Embryonic facial prominence (tissue), 1 donor: ENCODE measurements around the gene PHKA2.

ENCODE experiments used
- DNase-seq: peaks from one replicate; pipeline ENCODE4 v3.0.0-alpha.2; 2016; ENCODE audit errors: extremely low spot score

The PHKA2 gene

DNA sequence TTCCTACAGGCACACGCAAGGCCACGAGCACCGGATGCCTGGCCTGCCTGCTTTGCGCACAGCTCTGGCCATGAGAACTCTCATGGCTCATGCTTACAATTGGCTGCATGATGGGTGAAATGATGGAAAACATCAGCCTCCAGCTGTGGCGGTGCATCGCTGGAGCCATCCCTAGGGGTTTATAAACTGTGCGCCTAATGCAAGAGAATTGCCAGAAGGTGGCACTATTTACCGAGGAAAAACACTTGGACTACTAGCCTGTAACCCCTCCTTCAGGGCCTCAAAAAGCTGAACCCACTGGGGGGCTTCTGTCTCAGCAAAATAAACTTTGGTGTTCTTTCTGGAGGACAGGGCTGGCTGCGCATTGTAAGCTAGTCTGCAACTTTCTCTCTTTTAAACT, 51.9 kb downstream of the PHKA2 start:
- no peak for DNase-seq

DNA sequence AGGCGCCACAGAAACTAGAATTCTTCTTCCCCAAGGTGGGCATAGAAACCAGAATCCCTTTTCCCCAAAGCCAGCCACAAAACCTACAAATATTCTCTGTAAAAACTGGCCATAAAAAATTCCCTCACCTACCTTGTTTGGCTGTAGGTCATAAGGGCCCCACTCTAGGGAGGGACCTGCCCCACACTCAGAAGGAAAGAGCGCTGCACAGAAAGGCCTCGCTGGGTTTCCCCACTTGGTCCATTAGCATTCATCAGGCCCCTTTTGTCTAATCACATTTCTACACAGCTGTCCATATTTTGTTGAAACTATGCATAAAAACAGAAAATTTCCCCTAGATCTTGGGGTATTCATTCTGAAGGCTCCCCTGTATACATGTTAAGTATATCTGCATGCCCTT, 54.1 kb downstream of the PHKA2 start:
- DNase-seq, result no peak

GRCh38 chrX:18927558-18927957, 56.4 kb downstream of the PHKA2 start:
- DNase-seq, result no peak

GRCh38 chrX:18924507-18925088, 59.3 kb downstream of the PHKA2 start:
- DNase-seq, result no peak

- no peak for DNase-seq
These were observed 63.3 kb downstream of the PHKA2 start for GRCh38 chrX:18920566-18920965.

DNA sequence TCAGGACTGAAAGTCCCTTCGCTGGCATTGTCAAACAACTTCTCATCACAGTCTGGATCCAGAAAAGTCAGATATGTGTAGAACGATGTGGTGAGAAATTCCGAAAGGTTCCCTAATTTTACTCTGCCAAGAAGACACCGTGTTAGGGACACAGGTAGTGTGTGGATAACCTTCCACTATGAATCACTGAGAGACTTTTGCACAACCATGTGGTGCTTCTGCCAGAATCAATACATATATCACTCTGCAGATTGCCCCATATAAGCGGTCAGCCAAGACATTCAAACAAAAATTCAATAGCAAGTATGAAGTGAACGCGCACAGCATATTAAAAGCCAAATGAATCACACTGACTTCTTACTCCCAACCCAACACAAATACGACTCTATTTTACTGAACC, 63.8 kb downstream of the PHKA2 start:
- no peak for DNase-seq

- DNase-seq, result no peak
These were observed 66.1 kb downstream of the PHKA2 start for GRCh38 chrX:18917831-18918230.

DNA sequence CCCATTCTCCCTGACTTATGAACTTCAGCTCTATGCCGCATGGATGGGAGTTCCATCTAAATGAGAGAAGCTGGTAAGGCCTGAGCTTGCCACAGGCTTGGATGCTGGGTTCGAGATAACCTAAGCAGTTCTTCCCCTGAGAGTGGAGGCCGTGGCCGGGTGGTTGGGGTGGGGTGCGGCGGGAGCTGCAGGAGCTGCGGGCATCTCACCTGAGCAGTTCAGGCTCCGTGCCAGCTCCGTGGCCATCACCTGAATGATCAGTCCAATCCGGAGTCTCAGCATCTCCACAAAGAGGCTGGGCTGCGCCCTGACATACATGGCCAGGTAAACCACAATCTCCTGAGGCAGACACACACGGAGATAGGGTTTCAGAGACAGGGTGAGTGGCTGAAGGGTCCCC, 77.6 kb downstream of the PHKA2 start:
- no peak for DNase-seq

DNA sequence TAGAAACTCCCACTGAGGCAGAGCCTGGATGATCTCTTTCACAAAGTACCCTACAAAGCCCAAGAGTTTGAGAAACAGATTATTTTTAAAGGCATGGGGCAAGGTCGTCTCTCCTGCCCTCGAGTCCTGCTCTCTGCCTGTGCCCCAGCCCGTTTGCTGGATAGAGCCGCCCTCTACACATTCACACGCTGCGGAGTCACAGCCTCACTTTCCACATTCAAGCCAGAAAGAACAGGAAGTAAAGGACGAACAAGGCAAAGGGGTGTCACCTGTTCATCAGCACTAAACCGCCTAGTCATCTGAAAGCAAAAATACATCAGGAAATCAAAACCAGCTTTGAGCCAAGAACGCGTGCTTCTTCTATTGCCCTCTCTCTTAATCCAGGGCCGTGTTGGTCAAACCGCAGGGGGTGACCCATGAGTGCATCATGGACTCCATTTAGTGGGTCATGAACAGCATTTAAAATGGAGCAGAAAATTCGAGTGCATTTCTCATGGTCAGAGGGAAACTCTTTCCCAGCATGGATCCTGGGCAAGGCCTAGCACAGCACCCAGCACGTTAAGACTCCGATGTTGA, 83.4 kb downstream of the PHKA2 start:
- DNase-seq, result no peak

DNA sequence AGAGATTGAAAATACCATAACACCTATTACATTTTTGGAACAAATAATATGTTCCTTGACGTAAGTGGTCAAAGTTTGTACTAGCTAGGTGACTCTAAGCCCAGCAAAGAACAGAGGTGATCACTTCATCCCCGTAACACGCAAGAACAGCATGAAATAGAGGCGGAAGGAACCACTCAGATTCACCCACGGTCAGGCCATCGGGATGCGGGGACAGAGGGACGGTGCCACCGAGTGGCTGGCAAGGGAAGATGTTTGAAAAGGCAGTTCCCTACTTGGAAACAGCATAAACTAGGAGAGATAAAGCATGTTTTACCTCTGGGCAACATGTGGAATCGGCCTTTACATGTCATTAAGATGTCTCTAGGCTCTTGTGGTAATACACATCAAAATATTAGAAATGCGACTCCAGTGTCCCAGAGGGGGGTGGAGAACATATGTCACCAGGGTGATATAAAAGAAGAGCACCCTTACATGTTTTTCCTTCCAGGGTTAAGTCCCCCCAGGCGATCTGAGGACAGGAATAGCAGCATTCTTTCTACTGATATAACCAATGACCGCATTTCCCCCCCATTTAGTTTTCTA, 84.0 kb downstream of the PHKA2 start:
- no peak for DNase-seq

DNA sequence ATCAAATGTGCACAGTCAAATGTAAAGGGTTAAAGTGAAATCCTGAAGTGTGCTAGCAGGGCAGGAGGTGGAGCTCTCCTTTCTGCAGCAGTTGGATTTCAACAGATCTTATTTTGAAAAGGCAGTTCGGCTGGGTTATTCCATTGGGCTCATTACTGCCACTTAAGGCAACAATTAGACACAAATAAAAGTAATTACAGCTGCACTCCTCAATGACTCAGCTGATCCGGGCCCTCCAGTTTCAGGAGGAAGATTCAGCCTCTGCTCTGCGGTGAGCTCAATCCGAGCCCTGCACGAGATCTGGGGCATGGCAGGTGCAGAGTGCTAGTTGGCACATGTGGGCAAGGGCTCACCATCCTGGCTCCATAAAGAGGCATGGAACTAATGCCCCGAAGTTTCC, 85.4 kb downstream of the PHKA2 start:
- DNase-seq, result no peak

DNA sequence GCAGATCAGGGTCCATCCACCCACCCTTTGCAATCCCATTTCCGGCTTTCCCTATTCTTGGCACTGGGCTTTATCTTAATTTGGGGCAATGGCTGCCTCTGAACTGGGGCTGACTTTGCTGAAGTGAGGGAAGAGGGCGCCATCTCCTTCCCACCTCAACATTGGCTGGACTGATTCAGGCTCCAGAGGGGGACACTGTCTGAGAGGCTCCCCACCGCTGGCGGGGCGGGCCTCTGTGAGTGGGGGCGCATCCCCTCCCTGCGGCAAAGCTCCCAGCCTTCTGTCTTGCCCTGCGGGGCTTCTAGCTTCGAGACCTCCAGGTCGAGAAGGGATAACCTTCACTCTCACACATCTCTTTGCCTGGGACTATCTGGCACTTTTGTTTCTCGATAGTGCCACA, 85.8 kb downstream of the PHKA2 start:
- no peak for DNase-seq

DNA sequence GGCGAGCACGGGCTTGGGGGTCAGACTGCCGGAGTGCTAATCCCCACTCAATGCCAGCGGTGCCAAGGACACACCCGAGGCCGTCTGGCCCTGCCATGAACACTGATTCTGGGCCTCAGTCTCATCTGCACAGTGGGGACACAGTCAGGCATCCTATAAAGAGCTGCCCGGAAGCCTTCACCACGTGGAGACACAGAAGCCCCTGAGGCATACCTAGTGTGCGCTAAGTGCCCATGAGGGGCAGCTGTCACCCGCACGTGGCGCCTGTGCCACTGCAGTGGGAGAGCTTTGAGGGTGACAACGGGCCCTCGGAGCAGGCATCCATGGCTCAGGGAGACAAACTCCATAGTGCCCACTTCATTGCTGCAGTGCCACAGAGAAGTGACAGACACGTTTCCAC, 86.3 kb downstream of the PHKA2 start:
- no peak for DNase-seq

DNA sequence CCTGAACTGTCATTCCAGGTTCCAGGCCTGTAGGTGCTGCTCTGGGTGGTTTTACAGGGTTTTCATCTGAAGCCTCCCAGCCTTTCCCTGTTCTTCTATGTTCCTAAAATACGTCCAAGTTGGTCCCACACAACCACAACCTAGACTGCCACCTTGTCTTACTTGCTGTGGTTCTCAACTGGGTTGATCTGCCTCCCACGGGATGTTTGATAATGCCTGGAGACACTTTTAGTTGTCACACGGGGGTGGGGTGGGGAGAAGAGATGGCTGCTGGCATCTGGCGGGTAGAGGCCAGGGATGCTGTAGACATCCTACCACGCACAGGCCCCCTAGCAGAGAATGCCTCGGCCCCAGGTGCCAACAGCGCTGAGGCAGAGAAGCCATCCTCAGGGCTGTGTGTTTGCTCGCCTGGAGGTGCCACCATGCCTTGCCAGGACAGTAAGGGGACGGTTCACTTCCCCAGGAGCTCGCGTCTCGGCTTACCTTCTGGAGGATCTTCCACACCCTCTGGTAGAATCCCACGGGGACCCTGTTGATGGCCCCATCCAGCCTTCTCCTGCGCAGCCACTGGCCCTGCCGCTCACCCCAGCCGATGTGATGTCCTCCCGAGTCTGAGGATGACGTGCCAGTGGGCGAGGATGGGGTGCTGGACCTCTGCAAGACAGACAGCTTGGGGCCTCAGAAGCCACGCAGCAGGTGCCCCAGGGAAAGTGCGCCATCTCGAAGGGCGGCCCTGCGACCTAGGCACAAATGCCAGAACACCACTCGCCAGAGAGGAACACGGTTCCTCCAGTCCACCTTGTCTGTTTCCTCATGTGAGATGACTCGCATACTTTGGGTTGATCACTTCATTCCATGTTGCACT, 87.0 kb downstream of the PHKA2 start:
- no peak for DNase-seq

DNA sequence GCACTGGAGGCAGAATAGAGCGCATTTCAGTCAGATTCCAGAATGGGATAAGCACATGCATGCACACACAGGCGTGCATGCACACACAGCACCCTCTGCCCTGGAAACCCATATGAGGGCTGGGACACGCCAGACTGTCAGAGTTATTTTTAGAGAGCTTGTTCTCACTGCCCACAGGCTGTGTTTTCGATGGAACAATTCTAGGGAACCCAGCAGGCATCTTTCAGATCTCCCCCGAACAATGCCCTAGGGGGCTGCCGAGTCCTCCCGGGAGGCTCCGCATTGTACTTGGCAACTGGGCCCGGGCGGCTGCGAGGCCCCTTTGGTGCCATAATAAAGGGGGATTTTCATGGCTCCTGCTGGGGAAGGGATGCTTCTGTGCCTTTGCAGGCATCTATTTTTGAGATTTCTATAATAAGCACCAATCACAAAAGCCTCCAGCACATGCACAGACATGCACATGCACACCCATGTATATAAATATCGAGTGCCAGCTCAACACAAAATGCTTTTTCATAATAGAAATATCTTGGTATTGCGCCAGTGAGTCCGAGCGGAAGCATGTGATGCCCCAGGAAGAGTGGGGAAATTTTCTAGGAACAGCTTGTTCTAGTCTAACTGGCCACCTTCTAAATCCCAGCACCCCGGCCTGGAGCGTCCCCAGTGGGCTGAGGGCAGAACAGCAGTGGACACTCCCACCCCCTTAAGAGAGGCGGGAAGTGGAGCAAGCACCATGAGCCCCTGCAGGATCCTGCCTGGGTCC, 88.5 kb downstream of the PHKA2 start:
- DNase-seq, result no peak

GRCh38 chrX:18894156-18894555, 89.8 kb downstream of the PHKA2 start:
- DNase-seq, result no peak

- no peak for DNase-seq
These were observed 90.4 kb downstream of the PHKA2 start for GRCh38 chrX:18893536-18893935.

DNA sequence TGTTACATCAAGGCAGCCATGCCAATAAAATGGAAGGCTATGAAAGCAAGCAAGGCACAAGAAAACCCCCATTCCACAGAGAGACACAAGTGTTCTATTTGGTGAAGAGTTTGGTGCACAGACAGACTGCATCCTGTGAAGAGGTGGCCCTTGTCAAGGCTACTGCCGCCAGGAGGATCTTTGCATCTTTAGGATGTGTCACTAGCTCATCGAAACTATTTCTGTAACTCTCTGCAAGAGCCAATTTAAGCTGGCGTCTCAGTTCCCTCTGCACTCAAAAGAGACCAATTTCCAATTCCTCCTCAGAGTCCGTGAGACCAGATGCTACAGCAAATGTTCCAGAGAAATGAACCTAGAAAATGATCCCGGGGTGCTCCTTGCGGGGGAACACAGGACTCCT, 91.0 kb downstream of the PHKA2 start:
- no peak for DNase-seq

DNA sequence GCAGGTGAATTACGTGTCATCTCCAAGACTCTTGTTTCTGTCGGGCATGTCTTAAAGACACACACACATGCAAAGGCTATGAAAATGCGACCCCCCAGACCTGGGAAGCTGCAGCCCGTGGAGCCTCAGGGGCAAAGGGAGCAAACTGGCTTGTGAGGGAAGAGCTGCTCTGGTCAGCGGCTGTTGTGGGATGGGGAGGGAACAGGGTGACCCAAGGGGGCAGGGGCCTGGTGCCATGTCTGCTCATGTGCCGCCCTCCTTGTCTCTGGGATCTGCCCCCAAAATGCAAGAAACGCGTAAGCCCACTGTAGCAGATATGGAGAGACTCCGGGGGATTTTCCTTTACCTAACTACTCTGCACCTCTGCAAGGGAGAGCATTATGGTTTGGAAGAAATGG, 92.4 kb downstream of the PHKA2 start:
- DNase-seq, result no peak

- no peak for DNase-seq
These were observed 93.0 kb downstream of the PHKA2 start for GRCh38 chrX:18890724-18891547.

- DNase-seq, result no peak
These were observed 93.9 kb downstream of the PHKA2 start for GRCh38 chrX:18890049-18890381.
